Sigmoid colon (tissue), 7 donors: ENCODE data around the gene ANTXR1. TPM values are rescaled to one million over a fixed set of nuclear protein-coding genes. Genes with fewer than 3 reads are reported as not detected.

Experiments used
- DNase-seq: peaks from one replicate; pipeline ENCODE4 v3.0.0-alpha.2; 2019
- H3K27ac ChIP-seq, 4 donors: fragments of 200-600 bp; sonication (generic); one replicate each; pipeline ENCODE4 v1.5.1; 2016 to 2019; ENCODE audit warnings: mild to moderate bottlenecking in 1 of 4
- H3K27me3 ChIP-seq, 3 donors: fragments of 200-600 bp; sonication (generic); one replicate each; pipeline ENCODE4 v1.5.1; 2019; ENCODE audit warnings: mild to moderate bottlenecking in 1 of 3
- H3K36me3 ChIP-seq, 4 donors: fragments of 200-600 bp; sonication (generic); one replicate each; pipeline ENCODE4 v1.5.1; 2016 to 2019
- H3K4me1 ChIP-seq, 4 donors: fragments of 200-600 bp; sonication (generic); one replicate each; pipeline ENCODE4 v1.5.1; 2017 to 2019
- H3K4me3 ChIP-seq, 4 donors: fragments of 200-600 bp; sonication (generic); one replicate each; pipeline ENCODE4 v1.5.1; 2017 to 2019; ENCODE audit warnings: mild to moderate bottlenecking in 2 of 4, moderate library complexity in 1 of 4
- H3K9me3 ChIP-seq, 4 donors: fragments of 200-600 bp in 3 of 4; sonication (generic) in 3 of 4; one replicate each; pipeline versions ENCODE4 v1.5.1 to v1.6.1; 2013 to 2019
- CTCF ChIP-seq, 4 experiments: fragments of 450-650 bp in 3 of 4; fragments of 200-600 bp in 1 of 4; IDR thresholded peaks; one replicate each; pipeline ENCODE4 v1.5.1; 2016 to 2019; ENCODE audit warnings: antibody characterized with exemption in 4 of 4, mild to moderate bottlenecking in 3 of 4, moderate library complexity in 2 of 4
- EP300 ChIP-seq, 4 donors: sonication (generic); formaldehyde crosslinking; IDR thresholded peaks; one replicate each; pipeline ENCODE4 v1.6.1; 2017; ENCODE audit warnings: antibody characterized with exemption in 4 of 4
- POLR2A ChIP-seq, 2 donors: fragments of 450-650 bp; IDR thresholded peaks; one replicate each; pipeline ENCODE4 v1.6.1; 2016; ENCODE audit warnings: antibody characterized with exemption in 2 of 2, mild to moderate bottlenecking in 2 of 2, moderate library complexity in 2 of 2
- POLR2AphosphoS5 ChIP-seq, 4 donors: sonication (generic); formaldehyde crosslinking; IDR thresholded peaks; one replicate each; pipeline ENCODE4 v1.6.1; 2017; ENCODE audit warnings: antibody characterized with exemption in 4 of 4
- WGBS, 2 donors: extraction: QIAGEN DNeasy Blood & Tissue Kit; methylation state at CpG; one replicate each; pipeline ENCODE4 v1.1.7; 2013; 5-methylcytosine and 5-hydroxymethylcytosine counted together
- intact Hi-C: fragments of 100-400 bp; cut with DNase I; formaldehyde crosslinking; loops from one replicate; pipeline ENCODE4 v1.15.1; 2023
- polyA plus RNA-seq, 3 donors: library from polyadenylated mRNA; stranded (reverse); fragments of 200-250 nt; gene quantifications; one replicate each; pipeline ENCODE4 v1.2.3, GENCODE V29; 2013
- total RNA-seq, 4 donors: library from RNA; depleted of rRNA; stranded (reverse); fragments of >200 nt; gene quantifications; one replicate each; pipeline ENCODE4 v1.1.0, GENCODE V29; 2016
- donor health status: healthy with polysubstance abuse.
- donor health status: Bipolar disorder and iron deficiency.
- donor health status: healthy.

The ANTXR1 gene
- total and polyA plus RNA-seq, 7 donors: 3.0 to 79.8 (median 44.6) TPM

- intact Hi-C loops: no loop called here
- H3K4me3 ChIP-seq: no peak overlapping the region
- no peaks in the 10 kb centered on the region for H3K9me3 ChIP-seq
- no peak for DNase-seq
- no peaks in the 10 kb centered on the region for H3K36me3 ChIP-seq
- no peaks in the 10 kb centered on the region for H3K27me3 ChIP-seq
- H3K27ac ChIP-seq: no peak overlapping the region
- H3K4me1 ChIP-seq: peaks cover 0 to 15% (median 7%) of the 10 kb centered on the region in 4 donors
- TF ChIP-seq CTCF (IDR thresholded peaks at IDR 0.05): no peak
Measured at GRCh38 chr2:69060938-69061501, 48.0 kb downstream of the ANTXR1 start.

DNA sequence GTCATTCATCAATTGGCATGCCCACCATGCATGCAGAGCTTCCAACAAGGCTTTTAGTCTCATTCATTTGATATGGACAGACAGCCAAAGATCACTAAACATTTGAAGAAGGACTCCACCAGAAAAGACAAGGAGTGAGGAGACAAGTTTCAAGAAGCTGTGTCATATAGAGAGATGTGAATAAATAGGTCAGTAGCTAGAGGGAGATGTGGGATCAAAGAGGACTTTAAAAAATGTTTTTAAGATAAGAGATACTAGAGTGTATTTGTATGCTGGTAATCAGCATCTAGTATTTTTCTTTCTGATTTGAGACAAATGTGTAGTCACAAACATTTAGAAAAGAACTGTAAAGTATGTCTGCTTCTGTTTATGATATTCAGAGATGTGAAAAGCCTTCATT is 48.5 kb downstream of the ANTXR1 start:
- Histone ChIP-seq H3K36me3 (no peaks in the 10 kb centered on the region), H3K27me3 (no peaks in the 10 kb centered on the region), H3K4me3 (no peak overlapping the region), H3K27ac (no peak overlapping the region), H3K4me1 (peaks cover 0 to 15% (median 7%) of the 10 kb centered on the region in 4 donors), H3K9me3 (no peaks in the 10 kb centered on the region)
- no peak for TF ChIP-seq EP300 (IDR thresholded peaks at IDR 0.05)
- no peak for TF ChIP-seq POLR2A (IDR thresholded peaks at IDR 0.05)
- TF ChIP-seq CTCF (IDR thresholded peaks at IDR 0.05): no peak
- no peak for TF ChIP-seq POLR2AphosphoS5 (IDR thresholded peaks at IDR 0.05)
- intact Hi-C loops: no loop called here
- DNase-seq: no peak

- no peak overlapping the region for H3K4me3 ChIP-seq
- no peaks in the 10 kb centered on the region for H3K9me3 ChIP-seq
- intact Hi-C loops: no loop called here
- TF ChIP-seq POLR2AphosphoS5 (IDR thresholded peaks at IDR 0.05) (no peak), EP300 (IDR thresholded peaks at IDR 0.05) (no peak), CTCF (IDR thresholded peaks at IDR 0.05) (no peak), POLR2A (IDR thresholded peaks at IDR 0.05) (no peak)
- WGBS, 2 donors: 14 to 47% methylated on average over 2 of the region's 2 CpGs
- no peak for DNase-seq
- no peak overlapping the region for H3K27ac ChIP-seq
- no peaks in the 10 kb centered on the region for H3K27me3 ChIP-seq
- no peaks in the 10 kb centered on the region for H3K36me3 ChIP-seq
- peaks cover 0 to 21% (median 7%) of the 10 kb centered on the region in 4 donors for H3K4me1 ChIP-seq
Measured at GRCh38 chr2:69062307-69062962, 49.5 kb downstream of the ANTXR1 start.

DNA sequence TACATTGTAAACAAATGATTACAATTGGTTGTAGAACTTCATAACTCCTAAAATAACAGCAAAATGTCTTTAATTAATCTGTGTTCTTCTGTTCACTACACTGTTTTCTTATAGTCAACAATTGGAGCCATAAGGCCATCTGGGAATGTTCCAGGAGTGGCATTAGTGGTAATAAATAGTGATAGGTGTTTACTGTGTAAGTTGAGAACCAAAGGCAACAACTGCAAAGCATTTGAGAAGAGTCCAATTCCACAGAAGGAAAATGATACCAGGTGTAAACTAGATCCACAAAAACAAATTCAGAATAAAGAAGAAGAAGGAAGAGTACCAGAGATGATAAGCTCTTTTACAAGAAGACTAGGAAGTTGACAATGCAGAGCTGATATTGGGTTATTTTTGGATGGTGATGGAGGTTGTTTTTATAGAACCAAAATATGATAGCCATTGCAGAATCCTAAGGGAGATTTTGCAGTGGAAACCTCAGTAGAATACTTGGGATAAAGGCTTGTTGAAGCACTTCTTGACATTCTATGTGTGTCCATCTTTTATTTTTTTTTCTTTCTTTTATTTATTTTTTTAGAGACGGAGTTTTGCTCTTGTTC is 52.9 kb downstream of the ANTXR1 start:
- Histone ChIP-seq H3K36me3 (peaks cover 0 to 2% (median 0%) of the 10 kb centered on the region in 4 donors), H3K4me1 (peaks cover 0 to 18% (median 8%) of the 10 kb centered on the region in 4 donors), H3K27ac (no peak overlapping the region), H3K27me3 (no peaks in the 10 kb centered on the region), H3K9me3 (no peaks in the 10 kb centered on the region), H3K4me3 (no peak overlapping the region)
- intact Hi-C loops: no loop called here
- WGBS, 2 donors: 97% methylated on average over 1 of the region's 1 CpG
- no peak for DNase-seq
- TF ChIP-seq CTCF (IDR thresholded peaks at IDR 0.05) (no peak), EP300 (IDR thresholded peaks at IDR 0.05) (no peak), POLR2AphosphoS5 (IDR thresholded peaks at IDR 0.05) (no peak), POLR2A (IDR thresholded peaks at IDR 0.05) (no peak)
